ENCODE results near the gene ASAH2B.
"Not testable (repeated sequence)": the region's sequence is repeated elsewhere in the genome, so short reads cannot be mapped to it uniquely, and the experiment has no call there.

DNA sequence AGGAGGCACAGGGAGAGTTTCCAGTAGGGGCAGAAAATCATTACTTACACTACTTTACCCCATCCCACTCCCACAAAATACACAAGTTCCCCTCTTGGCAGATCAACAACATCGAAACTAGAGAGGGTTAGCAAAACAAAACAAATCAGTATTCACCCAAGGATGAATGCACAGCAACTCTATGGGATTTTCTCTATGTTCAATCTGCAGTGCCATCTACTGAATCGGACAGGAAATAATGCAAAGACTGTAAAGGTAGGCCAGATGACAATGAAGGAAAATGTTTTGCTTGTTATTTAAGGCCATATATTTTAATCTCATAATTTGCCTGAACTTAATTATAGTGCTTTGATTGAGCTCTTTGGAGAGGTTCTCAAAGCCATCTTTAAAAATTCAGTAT is 35.1 kb downstream of the ASAH2B start:
- not testable (repeated sequence) for TF ChIP-seq POLR2A (IDR thresholded peaks at IDR 0.05)
- TF ChIP-seq, protein P1, sequence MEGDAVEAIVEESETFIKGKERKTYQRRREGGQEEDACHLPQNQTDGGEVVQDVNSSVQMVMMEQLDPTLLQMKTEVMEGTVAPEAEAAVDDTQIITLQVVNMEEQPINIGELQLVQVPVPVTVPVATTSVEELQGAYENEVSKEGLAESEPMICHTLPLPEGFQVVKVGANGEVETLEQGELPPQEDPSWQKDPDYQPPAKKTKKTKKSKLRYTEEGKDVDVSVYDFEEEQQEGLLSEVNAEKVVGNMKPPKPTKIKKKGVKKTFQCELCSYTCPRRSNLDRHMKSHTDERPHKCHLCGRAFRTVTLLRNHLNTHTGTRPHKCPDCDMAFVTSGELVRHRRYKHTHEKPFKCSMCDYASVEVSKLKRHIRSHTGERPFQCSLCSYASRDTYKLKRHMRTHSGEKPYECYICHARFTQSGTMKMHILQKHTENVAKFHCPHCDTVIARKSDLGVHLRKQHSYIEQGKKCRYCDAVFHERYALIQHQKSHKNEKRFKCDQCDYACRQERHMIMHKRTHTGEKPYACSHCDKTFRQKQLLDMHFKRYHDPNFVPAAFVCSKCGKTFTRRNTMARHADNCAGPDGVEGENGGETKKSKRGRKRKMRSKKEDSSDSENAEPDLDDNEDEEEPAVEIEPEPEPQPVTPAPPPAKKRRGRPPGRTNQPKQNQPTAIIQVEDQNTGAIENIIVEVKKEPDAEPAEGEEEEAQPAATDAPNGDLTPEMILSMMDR (IDR thresholded peaks at IDR 0.05), result not testable (repeated sequence)

Data from Peyer's patch (tissue), 4 donors.